Measurements from ENCODE around the gene GABBR2.

DNA sequence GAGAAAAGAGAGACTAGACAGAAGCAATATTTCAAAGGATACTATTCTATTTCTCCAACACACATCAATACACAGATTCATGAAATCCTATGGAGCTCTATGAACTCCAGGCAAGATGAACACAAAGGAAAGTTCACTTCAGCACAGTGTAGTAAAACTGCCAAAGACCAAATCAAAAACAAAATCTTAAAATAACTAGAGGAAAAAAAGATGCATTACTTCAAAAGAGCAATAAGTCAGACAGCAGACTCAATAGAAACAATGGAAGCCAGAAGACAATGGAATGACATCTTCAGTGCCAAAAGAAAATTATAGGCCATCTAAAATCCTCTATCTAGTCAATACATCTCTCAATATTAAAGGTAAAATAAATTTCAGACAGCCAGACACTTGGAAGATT is 248.0 kb downstream of the GABBR2 start:
- TF ChIP-seq POLR2A (IDR thresholded peaks at IDR 0.05) (no peak), POLR2AphosphoS5 (IDR thresholded peaks at IDR 0.05) (no peak)
- TF ChIP-seq, protein P1, sequence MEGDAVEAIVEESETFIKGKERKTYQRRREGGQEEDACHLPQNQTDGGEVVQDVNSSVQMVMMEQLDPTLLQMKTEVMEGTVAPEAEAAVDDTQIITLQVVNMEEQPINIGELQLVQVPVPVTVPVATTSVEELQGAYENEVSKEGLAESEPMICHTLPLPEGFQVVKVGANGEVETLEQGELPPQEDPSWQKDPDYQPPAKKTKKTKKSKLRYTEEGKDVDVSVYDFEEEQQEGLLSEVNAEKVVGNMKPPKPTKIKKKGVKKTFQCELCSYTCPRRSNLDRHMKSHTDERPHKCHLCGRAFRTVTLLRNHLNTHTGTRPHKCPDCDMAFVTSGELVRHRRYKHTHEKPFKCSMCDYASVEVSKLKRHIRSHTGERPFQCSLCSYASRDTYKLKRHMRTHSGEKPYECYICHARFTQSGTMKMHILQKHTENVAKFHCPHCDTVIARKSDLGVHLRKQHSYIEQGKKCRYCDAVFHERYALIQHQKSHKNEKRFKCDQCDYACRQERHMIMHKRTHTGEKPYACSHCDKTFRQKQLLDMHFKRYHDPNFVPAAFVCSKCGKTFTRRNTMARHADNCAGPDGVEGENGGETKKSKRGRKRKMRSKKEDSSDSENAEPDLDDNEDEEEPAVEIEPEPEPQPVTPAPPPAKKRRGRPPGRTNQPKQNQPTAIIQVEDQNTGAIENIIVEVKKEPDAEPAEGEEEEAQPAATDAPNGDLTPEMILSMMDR (IDR thresholded peaks at IDR 0.05), result no peak

All from breast epithelium (tissue), 3 donors.